Colonic mucosa (tissue), 4 donors: Measurements from ENCODE around the gene CD40. TPM values are rescaled to one million over a fixed set of nuclear protein-coding genes. Genes with fewer than 3 reads are reported as not detected.

ENCODE experiments used
- DNase-seq: peaks from one replicate; pipeline ENCODE4 v3.0.0-alpha.2; 2020
- H3K27ac ChIP-seq: fragments of 200-600 bp; one replicate; pipeline ENCODE4 v1.8.0; 2021
- H3K27me3 ChIP-seq: fragments of 200-600 bp; one replicate; pipeline ENCODE4 v1.8.0; 2021
- H3K36me3 ChIP-seq: fragments of 200-600 bp; one replicate; pipeline ENCODE4 v1.8.0; 2021
- H3K4me1 ChIP-seq: fragments of 200-600 bp; one replicate; pipeline ENCODE4 v1.8.0; 2021; ENCODE audit warnings: mild to moderate bottlenecking
- H3K4me3 ChIP-seq: fragments of 200-600 bp; one replicate; pipeline ENCODE4 v1.8.0; 2021
- H3K9ac ChIP-seq, 2 donors: one replicate each; pipeline ENCODE4 v1.7.0; 2013; ENCODE audit warnings: control low read depth in 2 of 2, low read depth in 2 of 2, low read length in 2 of 2
- H3K9me3 ChIP-seq: fragments of 200-600 bp; one replicate; pipeline ENCODE4 v1.8.0; 2021
- CTCF ChIP-seq: fragments of 200-600 bp; IDR thresholded peaks from one replicate; pipeline ENCODE4 v1.8.0; 2022; ENCODE audit warnings: antibody characterized with exemption, mild to moderate bottlenecking
- intact Hi-C: fragments of 100-400 bp; cut with DNase I; formaldehyde crosslinking; loops from one replicate; pipeline ENCODE4 v1.14.1; 2022
- total RNA-seq, 2 donors: library from RNA; stranded (reverse); fragmentation: NEBNext Ultra II Directional in 1 of 2; extraction: Animal tissue kit (Norgen Biotek cat#: 25700) in 1 of 2; gene quantifications; one replicate each; pipeline ENCODE4 v1.2.1, GENCODE V29; 2021
- donor health status: healthy.
- donor health status: DM: no; HTN: no; CAD: no.
- donor health status: DM: no; HTN: no; CAD: no.

Gene CD40
- 1 to 10 TPM; 2.8 to 4.4 TPM for total RNA-seq

- Histone ChIP-seq H3K4me3 (peak within 1 kb of the TSS; percentile 39), H3K36me3 (no peaks in the 10 kb centered on the region), H3K9me3 (no peaks in the 10 kb centered on the region), H3K9ac (peak within 1 kb of the TSS in 1 of 2 donors; percentile 61), H3K27me3 (no peaks in the 10 kb centered on the region), H3K4me1 (no peaks in the 10 kb centered on the region), H3K27ac (peak within 1 kb of the TSS; percentile 56)
- TF ChIP-seq CTCF = no peak
- DNase-seq = peak; percentile 85
- intact Hi-C loops = no loop called here
Measured at GRCh38 chr20:46117704-46118467, at the start of gene CD40. Gene CD40 (plus strand): TSS chr20:46118314. CDS start chr20:46118344, 30 bp downstream.

- Histone ChIP-seq H3K27ac (no peak overlapping the region), H3K9me3 (no peaks in the 10 kb centered on the region), H3K9ac (no peak overlapping the region), H3K4me1 (no peaks in the 10 kb centered on the region), H3K4me3 (no peak overlapping the region), H3K36me3 (peaks cover 30% of the 10 kb centered on the region), H3K27me3 (no peaks in the 10 kb centered on the region)
- DNase-seq = no peak
- intact Hi-C loops = no loop called here
- TF ChIP-seq CTCF = no peak
Measured at GRCh38 chr20:46070215-46070900, 47.8 kb upstream of the CD40 start.

GRCh38 chr20:46071573-46071972 lies 46.5 kb upstream of the CD40 start:
- Histone ChIP-seq H3K36me3 (peaks cover 18% of the 10 kb centered on the region), H3K9me3 (no peaks in the 10 kb centered on the region), H3K27me3 (no peaks in the 10 kb centered on the region), H3K9ac (no peak overlapping the region), H3K4me1 (no peaks in the 10 kb centered on the region), H3K27ac (no peak overlapping the region), H3K4me3 (no peak overlapping the region)
- no peak for DNase-seq
- TF ChIP-seq CTCF = no peak
- intact Hi-C loops = no loop called here

GRCh38 chr20:46073024-46073423 lies 45.1 kb upstream of the CD40 start:
- TF ChIP-seq CTCF = no peak
- Histone ChIP-seq H3K9ac (no peak overlapping the region), H3K4me1 (no peaks in the 10 kb centered on the region), H3K27ac (no peak overlapping the region), H3K9me3 (no peaks in the 10 kb centered on the region), H3K27me3 (no peaks in the 10 kb centered on the region), H3K4me3 (no peak overlapping the region), H3K36me3 (peaks cover 8% of the 10 kb centered on the region)
- intact Hi-C loops = no loop called here
- DNase-seq = no peak

GRCh38 chr20:46073443-46073842 lies 44.7 kb upstream of the CD40 start:
- intact Hi-C loops = no loop called here
- H3K9me3 ChIP-seq = no peaks in the 10 kb centered on the region
- H3K9ac ChIP-seq = no peak overlapping the region
- no peak overlapping the region for H3K27ac ChIP-seq
- no peak overlapping the region for H3K4me3 ChIP-seq
- no peaks in the 10 kb centered on the region for H3K27me3 ChIP-seq
- peaks cover 4% of the 10 kb centered on the region for H3K36me3 ChIP-seq
- no peak for DNase-seq
- no peak for TF ChIP-seq CTCF
- no peaks in the 10 kb centered on the region for H3K4me1 ChIP-seq
